Effector CD8-positive, alpha-beta T cell (primary cell): Measurements from ENCODE around the gene ZNF329.

Experiments
- DNase-seq: peaks from one replicate; lab custom pipeline; 2025; lab: John Stamatoyannopoulos, UW

The ZNF329 gene

DNA sequence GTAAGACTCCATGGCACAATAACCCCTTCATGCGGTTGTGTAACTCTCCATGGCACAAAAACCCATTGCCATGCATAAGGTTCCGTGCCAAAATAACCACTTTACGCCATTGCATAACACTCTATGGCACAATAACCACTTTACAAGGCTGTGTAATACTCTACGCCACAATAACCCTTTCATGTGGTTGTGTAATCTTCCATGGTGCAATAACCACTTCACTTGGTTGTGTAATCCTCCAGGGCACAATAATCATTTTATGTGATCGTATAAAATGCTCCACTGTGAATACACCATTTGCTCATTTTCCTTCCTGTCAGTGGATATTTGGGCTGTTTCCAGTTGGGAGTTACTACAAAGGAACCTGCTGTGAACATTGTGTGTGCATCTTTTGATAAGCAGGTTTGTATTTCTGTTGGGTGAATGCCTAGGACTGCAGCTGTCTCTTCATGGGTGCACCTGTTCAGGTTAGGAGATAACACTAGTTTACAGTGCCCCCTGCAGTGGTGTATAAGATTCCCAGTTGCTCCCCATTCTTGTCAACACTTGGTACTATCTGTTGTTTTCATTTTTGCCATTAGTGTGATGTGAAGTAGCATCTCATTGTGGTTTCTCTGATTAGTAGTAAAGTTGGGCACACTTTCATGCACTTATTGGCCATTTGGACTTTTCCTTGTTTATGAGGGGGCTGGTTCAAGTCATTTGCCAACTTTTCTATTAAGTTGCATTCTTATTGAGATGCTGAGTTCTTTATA lies 31.4 kb downstream of the ZNF329 start:
- no peak for DNase-seq

DNA sequence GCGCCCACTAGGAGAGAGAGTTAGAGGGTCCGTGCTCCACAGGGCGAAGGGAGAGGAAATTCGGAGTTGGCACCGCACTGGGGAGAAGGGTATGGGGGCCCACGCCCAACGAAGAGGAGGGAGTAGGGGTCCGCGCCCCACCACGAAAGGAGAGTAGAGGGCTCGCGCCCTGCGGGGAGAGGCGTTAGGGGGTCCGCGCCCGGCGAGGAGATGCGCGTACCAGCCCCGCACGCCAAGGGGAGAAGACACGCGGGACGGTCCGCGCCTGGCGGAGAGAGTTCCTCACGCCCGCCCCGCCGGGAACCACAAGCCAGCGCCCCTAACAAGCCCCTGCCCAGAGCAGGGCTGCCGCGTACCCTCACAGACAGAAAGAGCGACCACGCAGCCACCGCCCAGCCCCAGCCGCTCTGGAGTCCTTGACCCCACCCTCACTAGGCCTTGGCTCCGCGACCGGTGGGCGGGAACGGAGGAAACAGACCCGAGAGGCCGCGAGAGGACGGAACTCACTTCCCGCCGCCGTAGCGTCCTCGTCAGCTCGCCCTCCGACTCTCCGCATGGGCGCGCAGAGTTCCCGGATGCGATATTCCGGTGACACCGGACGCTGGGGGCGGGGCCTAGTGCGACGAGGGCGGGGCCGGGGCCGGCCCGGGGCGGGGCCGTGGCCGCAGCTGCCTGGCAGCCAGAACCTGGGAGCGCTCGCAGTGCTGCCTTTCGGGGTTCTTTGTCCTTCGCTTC lies 32.6 kb downstream of the ZNF329 start:
- no peak for DNase-seq

- DNase-seq, result no peak
These were observed 42.1 kb downstream of the ZNF329 start for GRCh38 chr19:58108546-58108817.

DNA sequence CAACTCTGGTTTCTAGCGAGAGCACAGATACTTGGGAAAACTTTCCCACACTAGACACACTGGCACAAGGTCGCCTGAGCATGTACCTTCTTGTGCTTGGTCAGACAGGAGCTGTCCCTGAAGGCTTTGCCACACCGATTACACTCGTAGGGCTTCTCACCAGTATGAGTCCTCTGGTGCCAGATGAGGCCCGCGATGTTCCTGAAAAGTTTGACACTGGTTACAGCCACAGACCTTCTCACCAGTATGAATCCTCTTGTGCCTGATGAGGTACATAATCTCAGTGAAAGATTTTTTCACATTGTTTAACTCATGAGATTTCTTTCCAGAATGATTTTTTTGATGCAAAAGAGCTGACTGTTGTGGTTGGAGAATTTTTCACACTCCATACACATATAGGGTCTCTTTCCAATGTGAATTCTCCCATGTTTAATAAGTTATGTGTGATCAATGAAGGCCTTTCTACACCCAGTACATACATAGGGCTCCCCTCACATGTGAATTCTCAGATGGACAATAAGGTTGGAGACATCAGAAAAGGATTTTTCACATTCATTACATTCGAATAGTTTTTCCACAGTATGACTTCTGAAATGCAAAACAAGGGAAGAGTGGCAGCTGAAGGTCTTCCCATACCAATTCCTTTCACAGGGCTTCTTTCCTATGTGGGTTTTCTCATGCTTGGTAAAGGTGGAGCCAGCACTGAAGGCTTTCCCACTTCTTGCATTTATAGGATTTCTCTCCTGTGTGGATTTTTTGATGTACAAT lies 42.6 kb downstream of the ZNF329 start:
- DNase-seq, result no peak

DNA sequence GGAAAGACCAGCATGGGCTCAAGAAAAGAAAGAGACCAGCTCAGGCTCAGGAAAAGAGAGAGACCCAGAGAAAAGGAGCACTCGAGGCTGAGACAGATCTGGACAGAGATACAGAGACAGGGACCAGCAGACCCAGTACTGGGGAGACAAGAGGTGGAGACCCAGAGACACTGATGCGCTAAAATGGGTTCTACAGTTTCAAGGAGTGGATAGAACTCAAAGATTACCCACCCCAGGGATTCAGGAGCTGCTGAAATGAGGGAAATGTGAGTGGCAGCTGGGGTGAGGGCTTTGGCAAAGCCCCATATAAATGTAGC lies 51.9 kb downstream of the ZNF329 start:
- DNase-seq, result no peak

- DNase-seq, result peak; percentile 99
These were observed 52.6 kb downstream of the ZNF329 start, which contains the start of gene ZSCAN18 for GRCh38 chr19:58097781-58098681. TSS of gene ZSCAN18 (minus strand) at chr19:58098231. CDS start at chr19:58090267, 7,964 bp downstream.

DNA sequence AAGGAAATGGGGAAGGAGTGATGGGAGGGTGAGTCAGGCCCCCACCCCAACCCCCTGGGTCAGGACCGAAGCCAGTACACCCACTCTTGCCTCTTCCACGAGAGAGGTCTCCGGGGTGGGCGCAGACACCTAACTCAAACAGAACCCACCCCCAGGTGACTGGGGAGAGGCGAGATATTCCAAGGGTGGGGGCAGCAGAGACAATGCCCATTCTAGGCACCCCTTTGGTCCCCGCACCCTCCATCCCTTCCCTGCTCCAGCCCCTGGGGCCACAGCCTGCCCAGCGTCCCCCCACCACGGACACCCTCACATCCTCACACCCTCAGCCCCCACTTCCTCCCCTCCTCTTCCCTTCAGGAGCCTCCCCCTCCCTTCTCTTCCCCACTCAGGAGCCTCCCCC lies 53.2 kb downstream of the ZNF329 start:
- no peak for DNase-seq

DNA sequence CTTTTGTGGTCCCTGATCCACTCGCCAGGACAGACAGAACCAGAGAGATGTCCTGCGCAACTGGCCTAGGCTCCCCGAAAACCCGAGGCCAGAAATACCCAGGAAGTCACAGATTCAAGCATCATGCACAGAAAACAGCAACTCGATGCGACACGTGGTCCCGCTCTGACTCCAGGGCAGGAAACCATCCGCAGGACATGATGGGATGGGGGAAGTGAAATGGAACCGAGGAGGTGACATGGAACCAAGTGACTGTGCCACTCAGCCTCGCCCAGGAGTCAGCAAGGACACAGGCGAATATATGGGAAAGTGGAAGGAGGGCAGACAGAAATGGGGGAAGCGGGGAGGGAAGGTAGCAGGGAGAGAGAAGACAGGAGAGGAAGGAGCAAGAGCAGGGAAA lies 53.7 kb downstream of the ZNF329 start:
- DNase-seq, result no peak

GRCh38 chr19:58095328-58095727 lies 55.3 kb downstream of the ZNF329 start:
- DNase-seq, result no peak

- no peak for DNase-seq
These were observed 57.5 kb downstream of the ZNF329 start for GRCh38 chr19:58093071-58093470.

DNA sequence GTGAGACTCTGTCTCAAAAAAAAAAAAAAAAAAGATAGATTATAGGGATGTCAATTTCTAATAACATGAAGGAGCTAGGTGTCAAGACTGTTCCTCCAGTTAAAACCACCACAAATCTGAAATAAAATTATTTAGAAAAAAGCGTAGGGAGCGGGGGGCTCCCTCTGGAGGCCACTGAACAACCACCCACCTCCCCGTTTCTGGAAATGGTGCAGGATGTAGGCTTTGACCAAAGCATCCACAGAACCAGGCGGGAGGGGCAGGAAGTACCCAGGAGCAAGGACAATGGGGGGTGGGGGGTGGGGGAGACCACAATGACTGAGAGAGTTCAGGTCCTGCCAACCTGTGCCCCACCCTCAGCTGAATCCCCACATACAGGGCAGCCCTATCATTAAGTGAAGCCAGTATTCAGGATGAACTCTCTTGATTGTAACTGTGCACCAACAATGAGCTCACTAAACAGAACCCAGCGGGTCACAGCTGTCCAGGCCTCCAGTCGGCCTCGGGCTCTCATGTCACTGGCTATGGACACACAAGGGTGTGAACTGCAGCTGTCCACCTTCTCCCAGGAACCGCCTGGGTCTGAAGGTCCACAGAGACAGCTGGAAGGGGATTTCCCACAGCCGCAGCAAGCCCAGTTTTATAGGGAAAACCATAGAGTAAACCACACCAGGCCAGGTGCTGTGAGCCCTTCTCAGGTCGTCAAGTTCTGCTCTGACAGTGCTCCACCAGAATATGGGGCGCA lies 59.2 kb downstream of the ZNF329 start:
- DNase-seq, result no peak

DNA sequence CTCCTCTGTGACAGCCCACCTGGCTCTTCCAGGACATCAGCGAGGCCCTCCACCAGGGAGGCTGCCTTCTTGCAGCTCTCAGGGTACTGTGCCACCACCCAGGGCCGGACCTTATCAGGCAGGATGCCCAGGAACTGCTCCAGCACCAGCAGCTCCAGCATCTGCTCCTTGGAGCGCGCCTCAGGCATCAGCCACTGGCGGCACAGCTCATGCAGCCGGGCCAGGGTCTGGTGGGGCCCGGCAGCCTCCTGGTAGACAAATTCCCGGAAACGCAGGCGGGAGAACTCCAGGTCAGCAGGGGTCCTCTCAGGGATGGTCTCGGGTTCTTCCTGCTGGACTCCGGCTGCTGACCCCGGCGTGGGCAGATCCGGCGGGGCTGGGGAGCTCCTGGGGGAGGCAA lies 60.7 kb downstream of the ZNF329 start:
- DNase-seq, result no peak

DNA sequence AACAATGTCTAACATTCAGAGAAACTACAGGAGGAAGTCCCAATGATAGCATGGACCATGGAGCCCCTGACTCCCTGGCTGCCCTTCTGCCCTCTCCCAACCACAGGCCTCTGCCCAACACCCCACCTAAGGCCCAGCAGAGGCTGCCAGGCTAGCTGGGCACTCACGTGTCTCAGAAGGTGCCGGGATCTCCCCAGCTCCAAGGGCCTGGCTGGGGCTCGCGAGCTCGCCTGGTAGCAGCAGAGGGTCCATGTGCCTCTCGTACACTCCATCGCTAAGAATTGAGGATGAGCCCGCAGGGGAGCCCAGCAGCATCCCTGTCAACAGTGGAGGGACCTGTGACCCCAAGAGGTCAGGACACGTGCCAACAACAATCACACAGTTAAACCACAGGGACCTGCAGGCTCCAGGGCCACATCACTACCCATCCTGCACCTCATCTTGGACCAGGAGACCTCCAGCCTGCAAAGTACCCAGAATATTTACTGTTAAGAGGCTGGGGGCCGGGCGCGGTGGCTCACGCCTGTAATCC lies 62.0 kb downstream of the ZNF329 start:
- no peak for DNase-seq

DNA sequence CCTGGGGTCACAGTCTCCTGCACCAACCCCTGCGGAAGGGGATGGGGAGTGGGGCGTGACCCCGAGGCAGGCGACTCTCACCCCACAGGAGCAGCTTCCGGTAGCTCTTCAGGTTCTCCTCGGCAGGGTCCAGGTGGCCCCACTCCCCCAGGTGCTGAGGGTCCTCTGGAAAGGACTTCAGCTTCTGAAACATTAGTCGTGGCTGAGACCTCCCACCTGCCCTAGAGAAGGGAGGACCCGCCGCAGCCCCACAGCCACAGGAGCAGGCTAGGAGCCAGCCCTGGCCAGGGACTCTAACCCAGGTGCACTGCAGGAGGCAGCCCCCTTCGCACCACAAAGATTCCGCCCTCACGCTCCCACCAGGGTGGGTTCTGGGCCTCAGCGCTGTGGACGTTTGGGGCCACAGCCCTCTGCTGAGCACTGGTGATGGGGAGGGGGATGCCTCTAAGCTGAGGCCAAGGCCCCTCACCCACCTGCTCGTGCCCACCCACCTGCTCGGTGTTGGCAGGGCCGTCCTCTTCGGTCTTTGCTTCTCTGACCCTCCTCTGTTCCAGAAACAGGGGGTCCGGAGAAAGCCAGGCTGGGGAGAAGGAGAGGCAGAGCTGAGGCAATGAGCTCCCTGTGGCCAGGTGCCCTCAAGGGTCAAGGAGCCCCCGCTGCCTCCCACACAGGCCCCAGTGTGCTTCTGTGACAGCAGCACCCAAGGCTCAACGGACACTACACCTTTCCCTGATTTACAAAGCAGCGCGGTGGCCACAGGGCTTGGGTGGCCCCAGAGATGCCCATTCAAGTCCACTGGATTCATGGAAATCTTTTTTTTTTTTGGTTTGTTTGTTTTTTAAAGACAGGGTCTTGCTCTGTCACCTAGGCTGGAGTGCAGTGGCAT lies 63.5 kb downstream of the ZNF329 start:
- DNase-seq, result no peak

- DNase-seq, result no peak
These were observed 65.2 kb downstream of the ZNF329 start for GRCh38 chr19:58085348-58085875.

DNA sequence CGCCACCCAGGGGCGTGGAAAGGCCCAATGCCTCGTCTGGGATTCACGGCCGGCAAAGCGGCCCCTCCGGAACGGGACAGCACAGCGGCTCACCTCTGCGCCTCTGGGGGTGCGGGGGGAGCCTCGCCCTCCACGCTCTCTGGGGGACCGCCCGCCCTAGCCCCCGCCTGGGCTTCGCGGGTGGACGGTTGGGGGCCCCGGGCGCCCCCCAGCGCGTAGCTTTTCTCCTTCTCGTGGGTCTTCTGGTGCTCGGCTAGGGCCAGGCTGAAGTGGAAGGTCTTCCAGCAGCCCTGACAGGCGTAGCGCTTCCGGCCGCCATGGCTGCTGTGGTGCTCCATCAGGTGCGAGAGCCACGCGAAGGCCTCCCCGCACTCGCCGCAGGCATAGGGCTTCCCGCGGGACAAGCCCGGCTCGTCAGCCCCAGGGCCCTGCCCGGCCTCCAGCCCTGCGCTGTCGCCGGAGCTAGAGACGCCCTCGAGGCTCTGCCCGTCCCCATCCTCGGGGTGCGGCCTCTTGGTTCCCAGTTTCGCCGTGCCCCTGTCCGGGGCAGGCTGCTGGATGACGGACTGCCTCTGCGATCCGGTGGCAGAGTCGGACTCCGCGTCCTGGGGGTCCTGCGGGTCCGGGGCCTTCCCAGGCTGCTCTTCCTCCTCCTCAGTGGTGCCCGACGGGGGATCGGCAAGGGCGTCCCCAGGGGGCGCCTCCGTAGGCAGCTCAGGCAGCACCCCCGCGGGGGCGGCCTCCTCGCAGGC lies 65.8 kb downstream of the ZNF329 start:
- no peak for DNase-seq

GRCh38 chr19:58083021-58083420 lies 67.6 kb downstream of the ZNF329 start:
- DNase-seq, result no peak

- no peak for DNase-seq
These were observed 70.8 kb downstream of the ZNF329 start for GRCh38 chr19:58079792-58080191.
